PFSK-1 (cell line): ENCODE results near the gene SGO2.

Source experiments
- FOXP2 ChIP-seq: optimal IDR thresholded peaks from 2 replicates; pipeline ENCODE3; 2011; ENCODE audit warnings: borderline replicate concordance, control low read depth, inconsistent platforms; ENCODE audit not compliant: insufficient read depth; ENCODE audit errors: extremely low read length, extremely low read depth
- POLR2AphosphoS5 ChIP-seq: IDR thresholded peaks from 2 replicates; pipeline ENCODE4 v1.6.1; 2012; ENCODE audit warnings: low read depth, mild to moderate bottlenecking, control low read depth, low read length, moderate library complexity
- REST ChIP-seq, 2 experiments: IDR thresholded peaks; 2 replicates each; pipeline versions ENCODE4 v1.6.1 to v1.8.0; 2011 to 2012; ENCODE audit warnings: low read depth in 2 of 2, low read length in 2 of 2, control low read depth in 1 of 2, inconsistent platforms in 1 of 2, mild to moderate bottlenecking in 1 of 2, moderate library complexity in 1 of 2; ENCODE audit not compliant: insufficient read depth in 1 of 2
- SIN3A ChIP-seq: IDR thresholded peaks from 2 replicates; pipeline ENCODE4 v1.6.1; 2012; ENCODE audit warnings: mild to moderate bottlenecking, low read length, moderate library complexity, borderline replicate concordance; ENCODE audit not compliant: insufficient read depth
- TAF1 ChIP-seq: IDR thresholded peaks from 2 replicates; pipeline ENCODE4 v1.6.1; 2012; ENCODE audit warnings: low read length, control low read depth, borderline replicate concordance; ENCODE audit not compliant: insufficient read depth

The SGO2 gene

GRCh38 chr2:200618590-200619021 is 92.6 kb downstream of the SGO2 start:
- no peak for TF ChIP-seq TAF1
- no peak for TF ChIP-seq FOXP2
- no peak for TF ChIP-seq SIN3A
- TF ChIP-seq POLR2AphosphoS5, result no peak
- TF ChIP-seq REST (IDR thresholded peaks at IDR 0.05; ENCODE audit: insufficient read depth in 1 of 2, low read depth in 2 of 2, low read length in 2 of 2), result no peak

- TF ChIP-seq FOXP2, result no peak
- no peak for TF ChIP-seq TAF1
- no peak for TF ChIP-seq SIN3A
- no peak for TF ChIP-seq REST (IDR thresholded peaks at IDR 0.05; ENCODE audit: insufficient read depth in 1 of 2, low read depth in 2 of 2, low read length in 2 of 2)
- TF ChIP-seq POLR2AphosphoS5, result no peak
Observed at GRCh38 chr2:200619279-200619678, 93.3 kb downstream of the SGO2 start.

GRCh38 chr2:200620606-200621390 is 94.8 kb downstream of the SGO2 start:
- TF ChIP-seq FOXP2 (no peak), POLR2AphosphoS5 (no peak), REST (IDR thresholded peaks at IDR 0.05; ENCODE audit: insufficient read depth in 1 of 2, low read depth in 2 of 2, low read length in 2 of 2) (no peak), SIN3A (no peak), TAF1 (no peak)

GRCh38 chr2:200622106-200622505 is 96.1 kb downstream of the SGO2 start:
- TF ChIP-seq TAF1, result no peak
- no peak for TF ChIP-seq REST (IDR thresholded peaks at IDR 0.05; ENCODE audit: insufficient read depth in 1 of 2, low read depth in 2 of 2, low read length in 2 of 2)
- no peak for TF ChIP-seq FOXP2
- no peak for TF ChIP-seq SIN3A
- no peak for TF ChIP-seq POLR2AphosphoS5
